Tibial artery (tissue), 4 donors: ENCODE results near the gene EIF2S1.

Experiments
- DNase-seq, 2 donors: peaks; one replicate each; pipeline ENCODE4 v3.0.0-alpha.2; 2019
- H3K27ac ChIP-seq, 2 donors: fragments of 200-600 bp; sonication (generic) in 1 of 2; 1 replicate in 1 of 2; 2 replicates in 1 of 2; pipeline ENCODE4 v1.5.1; 2018 to 2019; ENCODE audit warnings: mild to moderate bottlenecking in 1 of 2
- H3K27me3 ChIP-seq, 2 donors: fragments of 200-600 bp; sonication (generic) in 1 of 2; one replicate each; pipeline versions ENCODE4 v1.5.1 to v1.6.0; 2016 to 2019
- H3K36me3 ChIP-seq, 3 donors: fragments of 200-600 bp; sonication (generic) in 2 of 3; one replicate each; pipeline ENCODE4 v1.5.1; 2016 to 2019; ENCODE audit warnings: mild to moderate bottlenecking in 2 of 3
- H3K4me1 ChIP-seq, 4 donors: fragments of 200-600 bp; sonication (generic) in 2 of 4; 1 replicate in 3 of 4; 2 replicates in 1 of 4; pipeline ENCODE4 v1.5.1; 2016 to 2019
- H3K4me3 ChIP-seq, 2 donors: fragments of 200-600 bp; sonication (generic) in 1 of 2; 1 replicate in 1 of 2; 2 replicates in 1 of 2; pipeline ENCODE4 v1.5.1; 2018 to 2019; ENCODE audit warnings: mild to moderate bottlenecking in 2 of 2
- H3K9me3 ChIP-seq, 3 donors: fragments of 200-600 bp; sonication (generic) in 1 of 3; one replicate each; pipeline ENCODE4 v1.5.1; 2016 to 2019
- intact Hi-C: fragments of 100-400 bp; cut with DNase I; formaldehyde crosslinking; loops from one replicate; pipeline ENCODE4 v1.15.0; 2023; ENCODE audit warnings: low total_unique reads
- TF ChIP-seq, protein P1 (sequence below), 2 experiments: fragments of 200-600 bp in 1 of 2; fragments of 450-650 bp in 1 of 2; IDR thresholded peaks; one replicate each; pipeline ENCODE4 v1.5.1; 2017 to 2019; ENCODE audit warnings: antibody characterized with exemption in 2 of 2, mild to moderate bottlenecking in 1 of 2, moderate library complexity in 1 of 2

EIF2S1 gene

DNA sequence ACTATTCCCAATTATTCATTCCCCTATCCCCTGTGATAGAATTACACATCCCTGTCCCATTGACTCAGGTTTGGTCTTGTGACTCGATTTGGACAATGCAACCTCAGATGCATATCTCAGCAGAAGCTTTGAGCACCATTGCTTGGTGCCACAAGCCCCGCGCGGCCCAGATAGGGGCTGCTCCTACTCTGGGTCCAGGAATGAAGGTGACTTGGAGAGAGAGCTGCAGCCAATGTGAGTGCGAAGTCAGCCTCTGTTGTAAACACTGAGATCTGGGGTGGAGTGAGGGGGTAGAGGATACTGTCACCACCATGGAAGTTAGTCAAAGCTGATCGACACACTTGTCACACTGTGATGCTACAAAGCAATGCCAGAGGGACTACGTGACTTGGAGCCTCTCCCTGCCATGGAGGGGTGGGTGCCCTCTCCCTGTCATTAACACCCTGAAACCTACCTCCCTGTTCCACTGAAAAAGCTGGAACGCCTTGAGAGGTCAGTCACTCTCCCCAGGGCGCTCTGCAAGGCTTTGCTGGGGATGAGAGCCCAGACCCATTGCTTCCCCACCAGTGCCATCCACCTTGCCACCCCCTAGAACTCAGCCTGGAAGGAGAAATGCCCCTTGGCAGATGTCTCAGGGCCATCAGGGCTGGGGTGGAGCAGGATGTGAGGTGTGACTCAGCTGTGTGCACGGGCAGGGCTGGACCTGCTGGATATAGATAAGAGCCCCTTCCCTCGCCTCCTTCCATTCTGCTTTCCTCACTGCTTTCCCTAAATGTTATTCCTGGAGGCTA is 58.5 kb downstream of the EIF2S1 start:
- intact Hi-C loops, result no loop called here
- H3K27me3 ChIP-seq, result peaks cover 0 to 17% of the 10 kb centered on the region in 2 donors
- DNase-seq, result no peak

DNA sequence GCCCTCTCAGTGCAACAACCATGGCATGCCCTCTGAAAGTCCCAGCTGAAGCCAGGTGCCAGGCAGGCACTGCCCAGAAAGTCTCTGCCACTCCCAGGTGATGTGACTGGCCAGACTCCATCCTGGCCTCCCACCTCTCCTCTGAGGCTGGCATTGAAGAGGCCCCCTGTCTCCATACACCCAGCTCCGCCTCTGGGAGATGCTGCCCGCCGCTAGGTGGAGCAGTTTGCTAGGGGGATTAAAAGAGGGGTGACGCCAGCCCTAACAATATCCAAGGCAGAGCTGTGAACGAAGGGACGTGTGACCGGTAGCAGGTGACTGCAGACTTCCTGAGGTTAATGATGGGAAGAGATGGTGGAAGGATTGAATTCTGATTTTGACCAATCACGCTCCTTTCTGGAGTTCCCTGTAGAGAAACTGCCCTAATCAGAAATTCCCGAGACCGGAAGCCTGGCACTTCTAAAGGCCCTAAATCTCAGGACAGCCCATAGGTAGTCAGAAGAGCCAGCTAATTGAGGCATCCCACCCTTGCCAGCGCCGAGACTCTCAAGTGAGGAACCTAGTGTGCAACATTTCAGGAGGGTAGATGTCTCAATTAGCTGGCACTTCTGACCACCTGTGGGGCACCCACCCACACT is 60.1 kb downstream of the EIF2S1 start:
- DNase-seq, result no peak
- Histone ChIP-seq H3K36me3 (no peaks in the 10 kb centered on the region), H3K4me1 (no peaks in the 10 kb centered on the region), H3K4me3 (no peak overlapping the region), H3K27ac (no peak overlapping the region), H3K9me3 (no peaks in the 10 kb centered on the region), H3K27me3 (peaks cover 0 to 25% of the 10 kb centered on the region in 2 donors)
- intact Hi-C loops, result no loop called here
- TF ChIP-seq, protein P1, sequence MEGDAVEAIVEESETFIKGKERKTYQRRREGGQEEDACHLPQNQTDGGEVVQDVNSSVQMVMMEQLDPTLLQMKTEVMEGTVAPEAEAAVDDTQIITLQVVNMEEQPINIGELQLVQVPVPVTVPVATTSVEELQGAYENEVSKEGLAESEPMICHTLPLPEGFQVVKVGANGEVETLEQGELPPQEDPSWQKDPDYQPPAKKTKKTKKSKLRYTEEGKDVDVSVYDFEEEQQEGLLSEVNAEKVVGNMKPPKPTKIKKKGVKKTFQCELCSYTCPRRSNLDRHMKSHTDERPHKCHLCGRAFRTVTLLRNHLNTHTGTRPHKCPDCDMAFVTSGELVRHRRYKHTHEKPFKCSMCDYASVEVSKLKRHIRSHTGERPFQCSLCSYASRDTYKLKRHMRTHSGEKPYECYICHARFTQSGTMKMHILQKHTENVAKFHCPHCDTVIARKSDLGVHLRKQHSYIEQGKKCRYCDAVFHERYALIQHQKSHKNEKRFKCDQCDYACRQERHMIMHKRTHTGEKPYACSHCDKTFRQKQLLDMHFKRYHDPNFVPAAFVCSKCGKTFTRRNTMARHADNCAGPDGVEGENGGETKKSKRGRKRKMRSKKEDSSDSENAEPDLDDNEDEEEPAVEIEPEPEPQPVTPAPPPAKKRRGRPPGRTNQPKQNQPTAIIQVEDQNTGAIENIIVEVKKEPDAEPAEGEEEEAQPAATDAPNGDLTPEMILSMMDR (IDR thresholded peaks at IDR 0.05), result no peak

More for the DNA sequence above, 58.5 kb downstream of the EIF2S1 start:
- Histone ChIP-seq H3K9me3 (no peaks in the 10 kb centered on the region), H3K4me3 (no peak overlapping the region), H3K36me3 (no peaks in the 10 kb centered on the region), H3K27ac (no peak overlapping the region), H3K4me1 (no peaks in the 10 kb centered on the region)
- TF ChIP-seq, protein P1 (IDR thresholded peaks at IDR 0.05), result no peak

DNA sequence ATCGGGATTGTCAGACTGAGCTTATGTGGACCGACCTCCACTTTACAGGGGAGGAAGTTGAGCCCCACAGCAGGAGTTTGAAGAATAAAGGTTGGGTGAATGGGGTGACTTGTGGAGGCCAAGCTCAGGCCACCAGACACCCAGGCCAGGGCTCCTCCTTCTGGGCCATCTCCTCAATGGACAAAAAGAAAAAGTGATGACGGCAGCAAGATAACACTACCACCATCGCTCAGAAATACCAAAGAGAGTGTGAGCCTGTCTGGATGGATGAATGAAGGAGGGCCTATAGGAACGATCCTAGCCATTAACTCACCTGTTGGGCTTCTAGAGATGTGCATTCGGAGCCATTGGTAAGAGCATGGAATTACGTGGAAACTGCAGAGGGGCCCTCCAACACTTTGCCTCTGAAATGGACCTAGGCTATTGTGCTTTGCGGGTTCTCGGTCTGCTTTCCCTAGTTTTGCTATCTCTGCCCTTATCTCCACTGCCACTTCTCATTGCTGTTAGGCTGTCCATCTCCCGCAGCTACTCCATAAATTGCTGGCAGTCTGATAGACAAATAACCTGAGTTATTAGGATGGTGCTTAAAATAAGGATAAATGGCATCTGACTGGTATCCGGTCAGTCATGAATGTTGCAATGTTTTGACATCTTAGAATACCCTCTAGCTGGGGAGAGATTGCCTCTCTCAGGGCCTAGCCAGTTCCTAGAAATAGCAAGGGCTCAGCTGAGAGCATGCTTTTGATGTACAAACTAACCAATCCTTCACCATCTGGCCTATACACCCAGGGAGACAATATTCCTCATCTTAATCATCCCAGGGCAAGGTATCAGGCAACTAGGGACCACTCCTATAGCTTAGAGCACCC is 61.5 kb downstream of the EIF2S1 start:
- no peaks in the 10 kb centered on the region for H3K36me3 ChIP-seq
- H3K27ac ChIP-seq, result no peak overlapping the region
- intact Hi-C loops, result no loop called here
- DNase-seq, result no peak
- H3K4me3 ChIP-seq, result no peak overlapping the region
- no peaks in the 10 kb centered on the region for H3K4me1 ChIP-seq
- peaks cover 0 to 37% of the 10 kb centered on the region in 2 donors for H3K27me3 ChIP-seq
- TF ChIP-seq, protein P1 (IDR thresholded peaks at IDR 0.05), result no peak
- no peaks in the 10 kb centered on the region for H3K9me3 ChIP-seq

GRCh38 chr14:67423424-67423823 is 63.3 kb downstream of the EIF2S1 start:
- Histone ChIP-seq H3K9me3 (no peaks in the 10 kb centered on the region), H3K27me3 (peaks cover 0 to 44% of the 10 kb centered on the region in 2 donors), H3K4me3 (no peak overlapping the region), H3K27ac (no peak overlapping the region), H3K36me3 (no peaks in the 10 kb centered on the region), H3K4me1 (peaks cover 0 to 3% (median 0%) of the 10 kb centered on the region in 4 donors)
- TF ChIP-seq, protein P1 (IDR thresholded peaks at IDR 0.05), result no peak
- intact Hi-C loops, result no loop called here
- DNase-seq, result no peak

GRCh38 chr14:67424539-67424938 is 64.4 kb downstream of the EIF2S1 start:
- H3K27me3 ChIP-seq, result peaks cover 0 to 41% of the 10 kb centered on the region in 2 donors
- H3K9me3 ChIP-seq, result no peaks in the 10 kb centered on the region
- peaks cover 0 to 3% (median 0%) of the 10 kb centered on the region in 4 donors for H3K4me1 ChIP-seq
- TF ChIP-seq, protein P1 (IDR thresholded peaks at IDR 0.05), result no peak
- DNase-seq, result no peak
- H3K36me3 ChIP-seq, result no peaks in the 10 kb centered on the region
- no peak overlapping the region for H3K4me3 ChIP-seq
- H3K27ac ChIP-seq, result no peak overlapping the region
- intact Hi-C loops, result no loop called here
